Stomach smooth muscle (tissue), 2 donors: ENCODE data around the gene KHDRBS2.

Experiments used
- H3K27ac ChIP-seq: one replicate; pipeline ENCODE4 v1.7.0; 2013; ENCODE audit warnings: mild to moderate bottlenecking, low read length, inconsistent platforms
- H3K27me3 ChIP-seq, 2 donors: one replicate each; pipeline ENCODE4 v1.7.0; 2013; ENCODE audit warnings: low read length in 2 of 2; ENCODE audit not compliant: insufficient read depth in 2 of 2, control insufficient read depth in 1 of 2
- H3K36me3 ChIP-seq, 2 donors: one replicate each; pipeline ENCODE4 v1.7.0; 2013; ENCODE audit warnings: low read length in 2 of 2; ENCODE audit not compliant: control insufficient read depth in 2 of 2, insufficient read depth in 2 of 2
- H3K4me1 ChIP-seq: one replicate; pipeline ENCODE4 v1.7.0; 2013; ENCODE audit warnings: low read length; ENCODE audit not compliant: control insufficient read depth, insufficient read depth
- H3K4me3 ChIP-seq, 2 donors: one replicate each; pipeline ENCODE4 v1.7.0; 2013; ENCODE audit warnings: low read length in 2 of 2
- H3K9ac ChIP-seq, 2 donors: one replicate each; pipeline ENCODE4 v1.7.0; 2013; ENCODE audit warnings: low read length in 2 of 2, mild to moderate bottlenecking in 1 of 2
- H3K9me3 ChIP-seq, 2 donors: one replicate each; pipeline ENCODE4 v1.7.0; 2013; ENCODE audit warnings: low read length in 2 of 2; ENCODE audit not compliant: control insufficient read depth in 2 of 2
- donor health status: healthy.
- donor health status: Pancreatic carcinoma.

Gene KHDRBS2

GRCh38 chr6:62283796-62284411, 2.1 kb downstream of the KHDRBS2 start:
- Histone ChIP-seq H3K4me1 (no peaks in the 10 kb centered on the region), H3K9ac (no peak overlapping the region), H3K27me3 (no peaks in the 10 kb centered on the region), H3K36me3 (no peaks in the 10 kb centered on the region), H3K4me3 (no peak overlapping the region), H3K9me3 (no peaks in the 10 kb centered on the region), H3K27ac (no peak overlapping the region)

- Histone ChIP-seq H3K4me1 (no peaks in the 10 kb centered on the region), H3K27ac (no peak overlapping the region), H3K27me3 (no peaks in the 10 kb centered on the region), H3K36me3 (no peaks in the 10 kb centered on the region), H3K4me3 (peak overlapping the region in 1 of 2 donors; percentile 10), H3K9me3 (no peaks in the 10 kb centered on the region), H3K9ac (no peak overlapping the region)
These were observed 2.7 kb downstream of the KHDRBS2 start for GRCh38 chr6:62283365-62283764.

- no peaks in the 10 kb centered on the region for H3K27me3 ChIP-seq
- H3K4me1 ChIP-seq: no peaks in the 10 kb centered on the region
- no peak overlapping the region for H3K4me3 ChIP-seq
- no peak overlapping the region for H3K27ac ChIP-seq
- H3K36me3 ChIP-seq: no peaks in the 10 kb centered on the region
- H3K9me3 ChIP-seq: no peaks in the 10 kb centered on the region
- H3K9ac ChIP-seq: no peak overlapping the region
These were observed 5.9 kb downstream of the KHDRBS2 start for GRCh38 chr6:62280099-62280498.

- H3K4me1 ChIP-seq: no peaks in the 10 kb centered on the region
These were observed 13.9 kb downstream of the KHDRBS2 start for GRCh38 chr6:62272114-62272513.

DNA sequence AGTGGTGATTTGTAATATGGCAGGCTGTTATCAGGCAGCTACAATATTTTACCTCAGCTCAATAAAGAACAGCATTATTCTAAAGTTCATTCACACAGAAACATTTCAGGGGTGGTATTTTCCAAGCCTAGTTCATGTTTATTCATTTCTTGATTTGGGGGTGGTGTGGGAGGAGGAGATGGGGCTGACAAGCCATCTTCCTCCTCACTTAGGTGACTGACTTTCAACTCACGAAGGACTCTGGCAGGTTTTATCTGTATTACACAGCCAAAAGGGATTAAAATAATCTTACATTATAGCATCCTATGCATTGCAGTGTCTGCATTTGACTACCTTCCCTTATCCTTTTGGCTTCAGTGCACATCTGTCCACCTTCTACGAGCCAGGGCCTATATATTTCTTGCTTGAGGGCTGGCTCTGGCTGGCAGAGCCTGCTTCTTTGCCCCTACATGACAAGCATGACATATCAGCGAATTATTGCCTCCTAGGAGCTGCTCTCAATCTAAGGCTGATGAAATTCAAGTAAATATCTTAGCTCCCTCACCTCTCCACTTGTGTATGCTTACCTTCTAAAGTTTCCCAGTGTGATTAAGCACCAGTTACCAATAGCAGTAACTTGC, 20.0 kb downstream of the KHDRBS2 start:
- no peak overlapping the region for H3K4me3 ChIP-seq

More at GRCh38 chr6:62272114-62272513, 13.9 kb downstream of the KHDRBS2 start:
- no peak overlapping the region for H3K9ac ChIP-seq
- no peaks in the 10 kb centered on the region for H3K36me3 ChIP-seq
- no peaks in the 10 kb centered on the region for H3K9me3 ChIP-seq
- no peaks in the 10 kb centered on the region for H3K27me3 ChIP-seq
- H3K4me3 ChIP-seq: no peak overlapping the region
- H3K27ac ChIP-seq: no peak overlapping the region

DNA sequence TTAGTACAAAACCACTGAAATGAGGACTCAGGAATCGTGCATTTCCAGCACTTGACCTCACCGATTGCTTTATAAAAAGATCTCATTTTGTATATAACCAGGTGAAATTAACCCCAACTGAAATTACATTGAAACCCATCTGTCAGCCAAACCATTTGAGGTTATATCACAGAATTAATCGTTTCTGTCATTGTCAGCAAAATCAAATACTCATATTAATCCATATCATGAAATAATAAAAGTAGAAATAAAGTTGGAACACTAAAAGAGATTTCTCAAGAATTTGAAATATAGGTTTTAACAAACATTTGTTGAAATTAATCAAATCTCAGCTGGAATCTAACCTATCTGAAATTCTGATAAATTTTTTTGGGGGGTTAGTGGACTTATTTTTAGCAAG, 23.7 kb downstream of the KHDRBS2 start:
- Histone ChIP-seq H3K27ac (no peak overlapping the region), H3K9me3 (no peaks in the 10 kb centered on the region), H3K4me3 (no peak overlapping the region), H3K9ac (no peak overlapping the region), H3K36me3 (no peaks in the 10 kb centered on the region), H3K4me1 (no peaks in the 10 kb centered on the region), H3K27me3 (no peaks in the 10 kb centered on the region)

More for the DNA sequence above, 20.0 kb downstream of the KHDRBS2 start:
- Histone ChIP-seq H3K27ac (no peak overlapping the region), H3K9ac (no peak overlapping the region), H3K36me3 (no peaks in the 10 kb centered on the region), H3K27me3 (no peaks in the 10 kb centered on the region), H3K9me3 (no peaks in the 10 kb centered on the region), H3K4me1 (no peaks in the 10 kb centered on the region)

GRCh38 chr6:62246087-62246486, 39.9 kb downstream of the KHDRBS2 start:
- no peaks in the 10 kb centered on the region for H3K36me3 ChIP-seq
- H3K4me3 ChIP-seq: no peak overlapping the region

GRCh38 chr6:62236784-62237183, 49.2 kb downstream of the KHDRBS2 start:
- Histone ChIP-seq H3K4me1 (no peaks in the 10 kb centered on the region), H3K27ac (no peak overlapping the region), H3K9ac (no peak overlapping the region), H3K27me3 (no peaks in the 10 kb centered on the region), H3K36me3 (no peaks in the 10 kb centered on the region), H3K4me3 (no peak overlapping the region), H3K9me3 (no peaks in the 10 kb centered on the region)

More at GRCh38 chr6:62246087-62246486, 39.9 kb downstream of the KHDRBS2 start:
- Histone ChIP-seq H3K9ac (no peak overlapping the region), H3K27ac (no peak overlapping the region), H3K27me3 (no peaks in the 10 kb centered on the region), H3K4me1 (no peaks in the 10 kb centered on the region), H3K9me3 (no peaks in the 10 kb centered on the region)

DNA sequence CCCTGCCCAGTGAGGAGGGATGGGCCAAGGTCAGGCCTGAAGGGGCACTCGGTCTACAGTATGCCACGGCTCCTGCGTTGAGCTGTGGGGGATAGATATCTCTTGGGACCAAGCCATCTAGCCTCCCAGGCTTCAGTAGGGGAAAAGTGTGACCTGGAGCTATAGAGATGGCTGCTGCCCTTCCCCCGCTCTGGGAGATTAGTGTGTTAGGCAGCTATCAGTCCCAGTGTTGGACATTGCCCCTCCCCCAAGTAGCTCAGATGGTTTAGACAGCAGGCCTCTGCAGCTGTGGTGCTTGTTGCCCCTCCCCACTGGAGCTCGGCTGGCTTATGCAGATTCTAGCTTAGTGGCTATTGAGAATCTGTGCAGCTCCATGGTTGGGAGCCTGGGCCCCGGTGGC, 56.8 kb downstream of the KHDRBS2 start:
- Histone ChIP-seq H3K27me3 (no peaks in the 10 kb centered on the region), H3K36me3 (no peaks in the 10 kb centered on the region), H3K4me1 (no peaks in the 10 kb centered on the region), H3K9me3 (no peaks in the 10 kb centered on the region), H3K9ac (no peak overlapping the region), H3K27ac (no peak overlapping the region), H3K4me3 (no peak overlapping the region)

DNA sequence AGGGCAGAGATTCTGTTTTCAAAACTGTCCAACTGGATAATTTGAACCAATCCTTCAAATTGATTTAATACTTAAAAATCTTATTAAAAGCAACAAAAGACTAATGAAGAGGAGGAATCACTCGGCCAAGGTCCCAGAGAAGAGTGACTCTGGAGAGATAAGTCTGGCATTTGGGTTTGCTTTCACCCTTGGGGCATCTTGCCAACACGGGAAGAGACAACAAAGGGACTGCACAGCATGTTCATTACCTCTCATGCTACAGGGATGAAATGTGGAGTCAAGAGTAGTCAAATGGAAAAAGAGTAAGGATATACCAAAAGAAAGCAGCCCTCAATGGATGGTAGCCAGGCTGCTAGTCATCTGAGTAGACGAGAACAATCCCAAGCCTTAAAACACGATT, 68.2 kb downstream of the KHDRBS2 start:
- H3K4me3 ChIP-seq: no peak overlapping the region
- no peak overlapping the region for H3K27ac ChIP-seq
- H3K9ac ChIP-seq: no peak overlapping the region
- no peaks in the 10 kb centered on the region for H3K27me3 ChIP-seq
- H3K4me1 ChIP-seq: no peaks in the 10 kb centered on the region
- H3K36me3 ChIP-seq: no peaks in the 10 kb centered on the region
- no peaks in the 10 kb centered on the region for H3K9me3 ChIP-seq

- H3K27me3 ChIP-seq: no peaks in the 10 kb centered on the region
- H3K9ac ChIP-seq: no peak overlapping the region
- H3K9me3 ChIP-seq: no peaks in the 10 kb centered on the region
- H3K4me1 ChIP-seq: no peaks in the 10 kb centered on the region
- H3K27ac ChIP-seq: no peak overlapping the region
- H3K4me3 ChIP-seq: no peak overlapping the region
- no peaks in the 10 kb centered on the region for H3K36me3 ChIP-seq
These were observed 83.9 kb downstream of the KHDRBS2 start for GRCh38 chr6:62202078-62202477.
